ENCODE results near the gene PGGHG. TPM values are rescaled to one million over a fixed set of nuclear protein-coding genes. Genes with fewer than 3 reads are reported as not detected.

The PGGHG gene
- polyA plus RNA-seq, 1 experiment: 4.0 TPM

GRCh38 chr11:297586-298405 lies 8.9 kb downstream of the PGGHG start:
- no peak for DNase-seq (ENCODE audit: low read depth, low spot score)
- no peaks in the 10 kb centered on the region for H3K9me3 ChIP-seq (ENCODE audit: control insufficient read depth, insufficient read depth, low read length)
- ChIA-PET CTCF (no interaction called here), POLR2A (no interaction called here)
- peaks cover 11% of the 10 kb centered on the region for H3K27me3 ChIP-seq (ENCODE audit: control insufficient read depth, insufficient read depth, low read length)
- TF ChIP-seq CTCF (IDR thresholded peaks at IDR 0.05; ENCODE audit: low read depth, low read length): no peak
- no peak overlapping the region for H3K27ac ChIP-seq (ENCODE audit: low read depth, low read length)
- H3K4me3 ChIP-seq (ENCODE audit: low read depth, low read length): no peak overlapping the region

- no peak overlapping the region for H3K27ac ChIP-seq (ENCODE audit: low read depth, low read length)
- no peak for DNase-seq (ENCODE audit: low read depth, low spot score)
- H3K9me3 ChIP-seq (ENCODE audit: control insufficient read depth, insufficient read depth, low read length): 0 out of 2 replicates have a peak, but pooled peaks cover under 1% of the 10 kb centered on the region
- CTCF ChIA-PET: interaction anchor here (0.7 kb wide), 1 partner anchor 14 kb away, joined by 5 read pairs; no protein-coding TSS in a partner anchor
- no peak for TF ChIP-seq CTCF (IDR thresholded peaks at IDR 0.05; ENCODE audit: low read depth, low read length)
- no peak overlapping the region for H3K4me3 ChIP-seq (ENCODE audit: low read depth, low read length)
- POLR2A ChIA-PET: no interaction called here
- peaks cover 11% of the 10 kb centered on the region for H3K27me3 ChIP-seq (ENCODE audit: control insufficient read depth, insufficient read depth, low read length)
Measured at GRCh38 chr11:298406-299065, 9.6 kb downstream of the PGGHG start.

- Histone ChIP-seq H3K4me3 (ENCODE audit: low read depth, low read length) (no peak within 1 kb of the TSS), H3K27me3 (ENCODE audit: control insufficient read depth, insufficient read depth, low read length) (peaks cover 11% of the 10 kb centered on the region), H3K9me3 (ENCODE audit: control insufficient read depth, insufficient read depth, low read length) (peaks cover 6% of the 10 kb centered on the region; the same call in 1 of the 2 replicates), H3K27ac (ENCODE audit: low read depth, low read length) (no peak within 1 kb of the TSS)
- CTCF ChIA-PET: interaction anchor here (0.6 to 0.7 kb wide), 2 partner anchors 13 to 42 kb away, joined by 3 to 5 read pairs; no protein-coding TSS in a partner anchor
- POLR2A ChIA-PET: interaction anchor here (0.5 to 0.6 kb wide), 2 partner anchors 56 to 57 kb away, joined by 3 to 7 read pairs; no protein-coding TSS in a partner anchor
- DNase-seq (ENCODE audit: low read depth, low spot score): no peak
- TF ChIP-seq CTCF (IDR thresholded peaks at IDR 0.05; ENCODE audit: low read depth, low read length): no peak
Measured at GRCh38 chr11:299081-299891, 10.4 kb downstream of the PGGHG start, which contains the start of gene IFITM5. Gene IFITM5 (minus strand): TSS chr11:299526. CDS start chr11:299490, 36 bp downstream.

- TF ChIP-seq CTCF (IDR thresholded peaks at IDR 0.05; ENCODE audit: low read depth, low read length): peak; percentile 46
- POLR2A ChIA-PET: interaction anchor here (0.5 to 0.6 kb wide), 2 partner anchors 55 to 56 kb away, joined by 3 to 7 read pairs; no protein-coding TSS in a partner anchor
Measured at GRCh38 chr11:299951-300735, 11.2 kb downstream of the PGGHG start.

More at GRCh38 chr11:299951-300735, 11.2 kb downstream of the PGGHG start:
- H3K4me3 ChIP-seq (ENCODE audit: low read depth, low read length): no peak overlapping the region
- no peak for DNase-seq (ENCODE audit: low read depth, low spot score)
- CTCF ChIA-PET: interaction anchor here (0.9 kb wide), 1 partner anchor 11 kb away, joined by 3 read pairs; no protein-coding TSS in a partner anchor
- H3K27me3 ChIP-seq (ENCODE audit: control insufficient read depth, insufficient read depth, low read length): peaks cover 11% of the 10 kb centered on the region
- H3K27ac ChIP-seq (ENCODE audit: low read depth, low read length): no peak overlapping the region
- peaks cover 6% of the 10 kb centered on the region; the same call in 1 of the 2 replicates for H3K9me3 ChIP-seq (ENCODE audit: control insufficient read depth, insufficient read depth, low read length)

Data from AG04450 (cell line).